Mesenchymal stem cell (in vitro differentiated cells and primary cell): Measurements from ENCODE around the gene KCTD2.

Source experiments
- DNase-seq: peaks from one replicate; pipeline ENCODE4 v3.0.0-alpha.2; 2013
- H2AFZ ChIP-seq: one replicate; pipeline ENCODE4 v1.6.1; 2013; ENCODE audit warnings: low read depth, mild to moderate bottlenecking, control low read depth, inconsistent platforms, low read length, moderate library complexity
- H2AK5ac ChIP-seq: 2 replicates; pipeline ENCODE4 v1.6.1; 2013; ENCODE audit warnings: low read length, moderate library complexity, mild to moderate bottlenecking, inconsistent platforms; ENCODE audit not compliant: severe bottlenecking
- H2BK120ac ChIP-seq: one replicate; pipeline ENCODE4 v1.6.1; 2013; ENCODE audit warnings: low read depth, mild to moderate bottlenecking, inconsistent platforms, low read length, moderate library complexity
- H2BK12ac ChIP-seq, 2 experiments: one replicate each; pipeline ENCODE4 v1.6.1; 2013; ENCODE audit warnings: inconsistent platforms in 2 of 2, low read length in 2 of 2, mild to moderate bottlenecking in 2 of 2, moderate library complexity in 2 of 2, control low read depth in 1 of 2
- H2BK15ac ChIP-seq: one replicate; pipeline ENCODE4 v1.6.1; 2013; ENCODE audit warnings: mild to moderate bottlenecking, low read depth, inconsistent platforms; ENCODE audit not compliant: poor library complexity, severe bottlenecking
- H2BK5ac ChIP-seq: 2 replicates; pipeline ENCODE4 v1.6.1; 2013; ENCODE audit warnings: low read depth, mild to moderate bottlenecking, low read length, control low read depth, inconsistent platforms; ENCODE audit not compliant: poor library complexity, severe bottlenecking
- H3K14ac ChIP-seq, 2 experiments: one replicate each; pipeline ENCODE4 v1.6.1; 2013; ENCODE audit warnings: inconsistent platforms in 2 of 2, low read length in 2 of 2, control low read depth in 1 of 2, mild to moderate bottlenecking in 1 of 2, moderate library complexity in 1 of 2
- H3K18ac ChIP-seq, 2 experiments: one replicate each; pipeline ENCODE4 v1.6.1; 2013; ENCODE audit warnings: inconsistent platforms in 2 of 2, low read length in 2 of 2, control low read depth in 1 of 2, low read depth in 1 of 2, mild to moderate bottlenecking in 1 of 2
- H3K23ac ChIP-seq, 2 experiments: one replicate each; pipeline ENCODE4 v1.6.1; 2013; ENCODE audit warnings: inconsistent platforms in 2 of 2, low read length in 2 of 2, mild to moderate bottlenecking in 2 of 2, moderate library complexity in 2 of 2, control low read depth in 1 of 2
- H3K27ac ChIP-seq: 2 replicates; pipeline ENCODE4 v1.5.1; 2013; ENCODE audit warnings: mild to moderate bottlenecking, moderate library complexity, low read length, control low read depth, inconsistent platforms; ENCODE audit not compliant: poor library complexity, severe bottlenecking
- H3K27me3 ChIP-seq, 2 experiments: 2 replicates each; pipeline versions ENCODE4 v1.6.1 to v1.7.0; 2013; ENCODE audit warnings: low read length in 2 of 2, mild to moderate bottlenecking in 2 of 2, moderate library complexity in 2 of 2, control low read depth in 1 of 2, inconsistent platforms in 1 of 2; ENCODE audit not compliant: control insufficient read depth in 1 of 2, insufficient read depth in 1 of 2
- H3K36me3 ChIP-seq, 2 experiments: 2 replicates each; pipeline versions ENCODE4 v1.6.1 to v1.7.0; 2013; ENCODE audit warnings: low read length in 2 of 2, control low read depth in 1 of 2, inconsistent platforms in 1 of 2, low read depth in 1 of 2, mild to moderate bottlenecking in 1 of 2; ENCODE audit not compliant: insufficient read depth in 2 of 2, control insufficient read depth in 1 of 2
- H3K4ac ChIP-seq, 2 experiments: one replicate each; pipeline ENCODE4 v1.6.1; 2013; ENCODE audit warnings: inconsistent platforms in 2 of 2, low read length in 2 of 2, mild to moderate bottlenecking in 2 of 2, moderate library complexity in 2 of 2, control low read depth in 1 of 2, low read depth in 1 of 2
- H3K4me1 ChIP-seq: 2 replicates; pipeline ENCODE4 v1.6.1; 2013; ENCODE audit warnings: low read depth, low read length, control low read depth; ENCODE audit not compliant: control insufficient read depth, insufficient read depth
- H3K4me2 ChIP-seq: 2 replicates; pipeline ENCODE4 v1.6.1; 2013; ENCODE audit warnings: low read length, mild to moderate bottlenecking, inconsistent platforms; ENCODE audit not compliant: poor library complexity, severe bottlenecking
- H3K4me3 ChIP-seq, 2 experiments: 2 replicates each; pipeline versions ENCODE4 v1.5.1 to v1.7.0; 2013; ENCODE audit warnings: low read length in 2 of 2, mild to moderate bottlenecking in 2 of 2, control low read depth in 1 of 2, low read depth in 1 of 2; ENCODE audit not compliant: insufficient read depth in 1 of 2
- H3K79me1 ChIP-seq: replicated peaks from 2 replicates; pipeline ENCODE4 v1.6.1; 2013; ENCODE audit warnings: mild to moderate bottlenecking, control low read depth, low read length, inconsistent platforms; ENCODE audit not compliant: poor library complexity, severe bottlenecking
- H3K9ac ChIP-seq: 2 replicates; pipeline ENCODE4 v1.7.0; 2013; ENCODE audit warnings: mild to moderate bottlenecking, low read length, moderate library complexity
- H3K9me3 ChIP-seq: 2 replicates; pipeline ENCODE4 v1.7.0; 2013; ENCODE audit warnings: mild to moderate bottlenecking, low read length; ENCODE audit not compliant: control insufficient read depth
- H4K8ac ChIP-seq: one replicate; pipeline ENCODE4 v1.6.1; 2013; ENCODE audit warnings: inconsistent platforms, mild to moderate bottlenecking, low read length, moderate library complexity
- H4K91ac ChIP-seq: one replicate; pipeline ENCODE4 v1.6.1; 2013; ENCODE audit warnings: mild to moderate bottlenecking, low read length, inconsistent platforms
- WGBS: methylation state at CpG from one replicate; pipeline ENCODE4 v1.1.7; 2013; ENCODE audit warnings: mixed read lengths; 5-methylcytosine and 5-hydroxymethylcytosine counted together

The KCTD2 gene

DNA sequence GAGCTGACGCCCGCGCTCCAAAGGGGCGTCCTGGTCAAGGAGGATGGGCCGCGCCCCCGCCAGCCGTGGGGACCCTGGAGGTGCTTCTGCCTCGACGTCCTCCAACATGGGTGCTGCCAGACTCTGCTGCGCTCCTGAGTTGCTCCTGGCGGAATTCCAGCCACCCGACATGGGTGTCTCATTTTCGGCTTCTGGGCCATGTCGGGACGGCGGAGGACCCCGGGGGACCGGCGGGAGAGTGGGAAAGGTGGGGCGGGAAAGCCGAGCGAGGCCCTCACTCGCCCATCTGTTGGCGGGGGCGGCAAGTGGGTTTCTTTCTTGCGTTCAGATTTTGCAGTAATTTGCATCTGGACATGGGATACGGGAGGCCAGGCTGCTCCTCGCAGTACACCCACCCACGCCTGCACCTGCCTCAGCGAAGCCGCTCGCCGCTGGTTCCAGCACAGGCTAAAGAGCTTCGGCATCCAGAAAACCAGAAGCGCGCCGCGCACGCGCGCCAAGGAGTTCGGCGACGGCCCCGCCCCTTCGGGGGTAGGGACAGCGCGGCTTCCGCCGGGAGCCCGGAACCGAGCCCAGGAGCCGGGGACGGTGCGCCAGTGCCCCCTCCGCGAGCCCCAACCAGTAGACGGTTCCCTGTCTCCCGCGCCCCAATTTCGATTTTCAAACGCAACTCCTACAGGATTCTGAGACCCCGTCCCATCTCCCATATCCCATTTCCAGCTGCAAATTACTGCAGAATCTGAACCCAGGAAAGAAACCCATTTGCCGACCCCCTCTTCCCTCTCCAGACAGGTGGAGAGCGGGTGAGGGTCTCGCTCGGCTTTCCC is 62.6 kb downstream of the KCTD2 start, which contains the start of gene ARMC7:
Gene ARMC7, plus strand, starts transcription at position 563 of the 827 bp plus-strand sequence. CDS start 320 bp downstream, outside the sequence.
- Histone ChIP-seq H3K4ac (peak within 1 kb of the TSS; percentile 6 to 74), H2AK5ac (no peak within 1 kb of the TSS), H3K79me1 (peaks cover 10% of the 10 kb centered on the region), H4K91ac (no peak within 1 kb of the TSS), H3K9ac (peak within 1 kb of the TSS; percentile 85), H4K8ac (peak within 1 kb of the TSS; percentile 67), H2BK15ac (peak within 1 kb of the TSS; percentile 46), H3K14ac (peak within 1 kb of the TSS in 1 of 2 experiments; percentile 89), H3K4me3 (peak within 1 kb of the TSS; percentile 66 to 94), H3K27ac (no peak within 1 kb of the TSS), H3K36me3 (peaks cover 3 to 7% of the 10 kb centered on the region in 2 experiments), H2BK120ac (peak within 1 kb of the TSS; percentile 75), H2BK12ac (peak within 1 kb of the TSS in 1 of 2 experiments; percentile 64), H3K9me3 (no peaks in the 10 kb centered on the region), H3K4me1 (peaks cover 32% of the 10 kb centered on the region), H2BK5ac (no peak within 1 kb of the TSS), H3K27me3 (no peaks in the 10 kb centered on the region), H2AFZ (peak within 1 kb of the TSS; percentile 72), H3K4me2 (peak within 1 kb of the TSS; percentile 98), H3K23ac (peak within 1 kb of the TSS in 1 of 2 experiments; percentile 84), H3K18ac (peak within 1 kb of the TSS in 1 of 2 experiments; percentile 69)
- WGBS = 1% methylated on average over 62 of the region's 68 CpGs
- peak; percentile 84 for DNase-seq

GRCh38 chr17:75110234-75110937 is 63.4 kb downstream of the KCTD2 start:
- Histone ChIP-seq H3K9me3 (no peaks in the 10 kb centered on the region), H2BK15ac (no peak overlapping the region), H2BK120ac (peak overlapping the region; percentile 75), H4K8ac (peak overlapping the region; percentile 5), H3K14ac (peak overlapping the region in 1 of 2 experiments; percentile 89), H3K27me3 (no peaks in the 10 kb centered on the region), H4K91ac (no peak overlapping the region), H3K27ac (no peak overlapping the region), H3K4me1 (peaks cover 24% of the 10 kb centered on the region), H2BK12ac (peak overlapping the region in 1 of 2 experiments; percentile 64), H3K79me1 (peaks cover 14% of the 10 kb centered on the region), H2BK5ac (no peak overlapping the region), H3K36me3 (peaks cover 0 to 6% of the 10 kb centered on the region in 2 experiments), H3K9ac (peak overlapping the region; percentile 85), H2AK5ac (no peak overlapping the region), H3K23ac (peak overlapping the region in 1 of 2 experiments; percentile 84), H3K4me3 (peak overlapping the region; percentile 66 to 94), H3K4me2 (peak overlapping the region; percentile 98), H2AFZ (peak overlapping the region; percentile 72), H3K18ac (peak overlapping the region in 1 of 2 experiments; percentile 55), H3K4ac (peak overlapping the region; percentile 6 to 74)
- 31% methylated on average over 40 of the region's 40 CpGs for WGBS
- no peak for DNase-seq

DNA sequence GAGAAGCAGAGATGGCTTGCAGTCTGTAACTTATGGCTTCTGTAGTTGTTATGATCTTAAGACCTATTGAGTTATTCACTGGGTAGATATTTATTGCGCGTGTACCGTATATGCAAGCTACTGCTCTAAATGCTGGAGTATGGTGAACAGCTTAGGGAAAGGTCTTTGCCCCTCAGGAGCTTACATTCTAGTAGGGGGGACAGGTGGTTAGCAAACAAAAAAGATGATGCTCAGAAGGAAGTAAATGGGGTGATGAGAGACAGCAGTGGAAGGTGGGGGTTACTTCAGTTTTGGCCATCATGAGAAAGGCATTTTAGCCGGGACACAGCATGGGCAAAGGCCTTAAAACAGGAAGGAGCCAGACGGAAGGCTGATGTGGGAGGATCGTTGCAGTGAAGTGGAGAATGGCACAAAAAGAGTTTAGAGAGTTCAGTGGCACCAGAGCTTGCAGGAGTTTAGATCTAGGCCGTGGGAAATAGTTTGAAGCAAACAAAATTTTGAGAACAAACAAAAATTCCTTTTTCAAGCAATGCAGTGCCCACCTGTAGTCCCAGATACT is 64.8 kb downstream of the KCTD2 start:
- H3K18ac ChIP-seq = no peak overlapping the region
- H2BK12ac ChIP-seq = no peak overlapping the region
- no peak overlapping the region for H3K4me3 ChIP-seq
- H3K27me3 ChIP-seq = no peaks in the 10 kb centered on the region
- H2AK5ac ChIP-seq = no peak overlapping the region
- H2BK15ac ChIP-seq = no peak overlapping the region
- no peak overlapping the region for H3K14ac ChIP-seq
- no peak overlapping the region for H3K27ac ChIP-seq
- no peak overlapping the region for H2BK120ac ChIP-seq
- H4K8ac ChIP-seq = no peak overlapping the region
- no peak overlapping the region for H3K4me2 ChIP-seq
- H3K23ac ChIP-seq = peak overlapping the region in 1 of 2 experiments; percentile 46
- no peak overlapping the region for H3K4ac ChIP-seq
- H3K9ac ChIP-seq = no peak overlapping the region
- H3K79me1 ChIP-seq = peaks cover 18% of the 10 kb centered on the region
- no peak overlapping the region for H2BK5ac ChIP-seq
- WGBS = 90% methylated on average over 7 of the region's 7 CpGs
- H3K9me3 ChIP-seq = no peaks in the 10 kb centered on the region
- peaks cover 23% of the 10 kb centered on the region for H3K4me1 ChIP-seq
- no peak overlapping the region for H4K91ac ChIP-seq
- no peak overlapping the region for H2AFZ ChIP-seq
- no peak for DNase-seq
- H3K36me3 ChIP-seq = peaks cover 0 to 15% of the 10 kb centered on the region in 2 experiments
